ENCODE results near the gene PARN. TPM values are rescaled to one million over a fixed set of nuclear protein-coding genes. Genes with fewer than 3 reads are reported as not detected.

PARN gene
- total and polyA plus RNA-seq, 5 donors: 11.7 to 23.8 (median 20.9) TPM

DNA sequence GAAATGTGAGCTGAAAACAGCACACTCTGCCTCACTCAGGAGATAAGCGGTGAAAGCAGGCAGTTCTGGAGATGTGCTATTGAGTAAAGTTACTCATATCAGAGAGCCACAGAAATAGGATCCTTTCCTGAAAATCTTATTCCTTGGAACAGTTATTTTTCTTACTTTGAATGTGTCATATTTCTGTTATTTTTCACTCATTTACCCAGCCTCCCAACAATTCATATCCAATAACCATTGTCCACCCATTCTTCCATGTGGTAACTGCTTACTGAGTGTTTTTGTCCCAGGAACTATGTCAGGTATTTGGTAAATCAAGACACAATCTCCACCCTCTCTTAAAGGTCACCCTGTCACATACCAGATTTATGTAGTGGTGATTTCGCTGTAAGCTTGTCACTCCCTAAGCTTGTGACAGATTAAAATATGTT lies 144.9 kb downstream of the PARN start:
- Histone ChIP-seq H3K9me3 (ENCODE audit: control insufficient read depth, low read length) (no peaks in the 10 kb centered on the region), H3K27ac (ENCODE audit: low read length) (no peak overlapping the region), H3K27me3 (ENCODE audit: control insufficient read depth, insufficient read depth) (no peaks in the 10 kb centered on the region), H3K4me1 (ENCODE audit: control insufficient read depth, insufficient read depth, low read length) (peaks cover 3% of the 10 kb centered on the region), H3K4me3 (ENCODE audit: low read length) (no peak overlapping the region)
- intact Hi-C loops (cut with DNase I): loop anchor here in 1 of 4 donors (5.0 kb wide), 1 partner anchor 183 kb away; no protein-coding TSS in a partner anchor
- DNase-seq: no peak
- no peak for ATAC-seq
- WGBS: 85% methylated on average over 2 of the region's 2 CpGs

DNA sequence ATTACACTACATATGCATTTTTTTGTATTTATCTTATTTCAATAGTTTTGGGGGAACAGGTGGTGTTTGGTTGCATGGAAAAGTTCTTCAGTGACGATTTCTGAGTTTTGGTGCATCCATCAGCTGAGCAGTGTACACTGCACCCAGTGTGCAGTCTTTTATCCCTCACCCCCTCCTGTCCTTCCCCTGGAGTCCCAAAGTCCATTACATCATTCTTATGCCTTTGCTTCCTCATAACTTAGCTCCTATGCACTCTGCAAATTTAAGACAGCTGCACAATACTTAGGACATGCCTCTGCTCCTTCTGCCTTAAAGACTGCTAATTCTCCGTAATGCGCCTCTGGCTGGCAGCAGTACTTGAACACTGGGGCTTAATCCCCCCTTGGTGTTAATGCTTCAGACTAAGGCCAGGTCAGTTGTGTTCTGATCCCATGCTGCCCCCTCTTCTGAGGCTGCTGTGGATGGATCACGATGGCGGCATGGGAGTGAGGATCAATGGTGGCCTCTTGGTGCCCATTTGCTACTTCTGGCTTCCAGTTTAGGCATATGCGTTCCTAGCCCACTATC lies 146.2 kb downstream of the PARN start:
- 97% methylated on average over 6 of the region's 6 CpGs for WGBS
- peaks cover 3% of the 10 kb centered on the region for H3K4me1 ChIP-seq (ENCODE audit: control insufficient read depth, insufficient read depth, low read length)
- ATAC-seq: no peak
- no peaks in the 10 kb centered on the region for H3K27me3 ChIP-seq (ENCODE audit: control insufficient read depth, insufficient read depth)
- intact Hi-C loops (cut with DNase I): no loop called here
- no peaks in the 10 kb centered on the region for H3K9me3 ChIP-seq (ENCODE audit: control insufficient read depth, low read length)
- no peak overlapping the region for H3K27ac ChIP-seq (ENCODE audit: low read length)
- H3K4me3 ChIP-seq (ENCODE audit: low read length): no peak overlapping the region
- DNase-seq: no peak

DNA sequence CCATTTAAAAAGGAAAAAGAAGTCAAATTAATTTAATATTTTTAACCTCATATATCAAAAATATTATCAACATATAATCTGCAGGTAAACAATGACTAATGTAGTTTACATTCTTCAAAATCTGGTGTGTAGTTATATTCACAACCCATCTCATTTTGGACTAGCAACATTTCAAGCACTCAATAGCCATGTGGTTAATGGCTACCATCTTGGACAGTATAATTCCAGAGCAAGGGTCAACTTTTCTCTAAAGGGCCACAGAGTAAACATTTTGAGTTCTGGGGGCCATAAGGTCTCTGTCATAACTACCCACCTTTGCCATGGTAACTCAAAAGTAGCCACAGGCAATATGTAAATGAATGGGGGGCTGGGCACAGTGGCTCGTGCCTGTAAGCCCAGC lies 153.9 kb downstream of the PARN start:
- no peak overlapping the region for H3K4me3 ChIP-seq (ENCODE audit: low read length)
- H3K27ac ChIP-seq (ENCODE audit: low read length): no peak overlapping the region
- H3K27me3 ChIP-seq (ENCODE audit: control insufficient read depth, insufficient read depth): no peaks in the 10 kb centered on the region
- H3K9me3 ChIP-seq (ENCODE audit: control insufficient read depth, low read length): no peaks in the 10 kb centered on the region
- DNase-seq: no peak
- 91% methylated on average over 1 of the region's 1 CpG for WGBS
- intact Hi-C loops (cut with DNase I): no loop called here
- no peaks in the 10 kb centered on the region for H3K4me1 ChIP-seq (ENCODE audit: control insufficient read depth, insufficient read depth, low read length)
- no peak for ATAC-seq

DNA sequence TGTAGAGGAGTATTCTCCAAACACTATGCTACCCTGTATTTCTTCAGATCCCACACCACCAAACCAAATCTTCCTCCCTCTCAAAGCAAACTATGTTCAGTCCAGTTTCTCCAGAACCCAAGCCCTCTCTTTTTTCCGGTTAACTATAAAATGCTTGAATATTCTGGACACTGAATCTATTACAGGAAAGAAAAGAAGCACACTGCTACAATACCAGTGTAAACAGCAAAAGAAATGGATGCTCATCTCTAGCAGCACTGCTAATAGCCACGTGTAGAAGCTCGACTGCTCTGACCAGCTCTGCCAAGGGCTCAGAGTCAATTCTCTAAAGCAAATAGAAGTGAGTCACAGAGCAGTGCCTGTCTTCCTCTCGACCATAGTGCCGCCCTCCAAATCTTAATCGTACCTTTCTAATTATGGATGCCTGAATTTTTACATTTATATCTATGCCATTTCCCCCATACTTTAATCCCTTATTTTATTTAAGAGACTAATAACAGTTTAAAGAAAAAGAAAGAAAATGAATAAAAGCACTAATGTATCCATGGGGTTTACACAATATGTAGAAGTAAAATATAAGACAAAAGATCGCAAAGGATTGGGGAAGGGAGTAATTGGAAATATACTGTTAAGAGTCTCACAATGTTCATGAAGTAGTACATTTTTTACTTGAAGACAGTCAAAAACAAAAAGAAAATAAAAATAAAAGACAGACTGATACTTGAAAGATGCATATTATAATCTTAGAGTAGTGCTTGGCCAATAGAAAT lies 154.5 kb downstream of the PARN start:
- Histone ChIP-seq H3K9me3 (ENCODE audit: control insufficient read depth, low read length) (no peaks in the 10 kb centered on the region), H3K4me3 (ENCODE audit: low read length) (no peak overlapping the region), H3K27ac (ENCODE audit: low read length) (no peak overlapping the region), H3K4me1 (ENCODE audit: control insufficient read depth, insufficient read depth, low read length) (no peaks in the 10 kb centered on the region), H3K27me3 (ENCODE audit: control insufficient read depth, insufficient read depth) (no peaks in the 10 kb centered on the region)
- no peak for DNase-seq
- 91% methylated on average over 7 of the region's 7 CpGs for WGBS
- ATAC-seq: no peak
- intact Hi-C loops (cut with DNase I): no loop called here

DNA sequence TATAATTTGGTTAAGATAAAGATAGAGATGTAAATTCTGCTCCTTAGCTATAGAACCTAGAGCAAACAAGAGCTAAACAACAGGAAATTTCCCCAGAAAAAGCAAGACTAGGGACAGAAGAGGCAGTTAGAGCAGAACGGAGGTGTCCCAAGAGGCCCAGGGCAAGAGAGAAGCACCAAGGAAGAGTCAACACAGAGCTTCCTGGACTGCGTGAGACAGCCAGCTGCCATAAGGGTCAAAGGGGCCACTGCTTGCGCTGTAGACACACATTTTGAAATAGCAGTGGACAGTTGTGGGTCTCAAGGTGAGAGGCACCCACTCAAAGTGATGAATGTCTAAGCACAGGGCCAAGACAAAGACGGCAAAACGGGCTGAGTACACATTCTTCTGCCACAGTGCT lies 156.6 kb downstream of the PARN start:
- H3K9me3 ChIP-seq (ENCODE audit: control insufficient read depth, low read length): no peaks in the 10 kb centered on the region

DNA sequence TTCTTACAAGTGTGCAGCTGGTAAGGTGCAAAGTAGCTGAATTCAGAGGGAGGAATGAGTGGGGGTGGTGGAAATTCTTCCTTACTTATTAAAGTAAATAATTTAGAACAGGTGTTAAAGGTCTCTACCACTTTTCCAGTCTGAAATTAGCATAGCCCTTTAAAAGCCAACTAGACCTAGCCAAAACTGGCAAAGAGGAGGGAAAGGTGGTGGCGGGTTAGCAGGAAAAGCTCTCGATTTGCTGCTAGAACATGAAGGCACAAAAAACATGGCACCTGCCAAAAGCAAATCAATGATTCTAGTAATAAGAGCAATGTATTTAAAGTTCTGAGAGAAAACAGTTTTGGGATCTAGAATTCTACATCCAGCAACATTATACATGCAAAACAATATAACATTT lies 157.7 kb downstream of the PARN start:
- no peak overlapping the region for H3K4me3 ChIP-seq (ENCODE audit: low read length)
- 95% methylated on average over 2 of the region's 2 CpGs for WGBS
- no peaks in the 10 kb centered on the region for H3K9me3 ChIP-seq (ENCODE audit: control insufficient read depth, low read length)
- no peak overlapping the region for H3K27ac ChIP-seq (ENCODE audit: low read length)
- intact Hi-C loops (cut with DNase I): no loop called here
- no peaks in the 10 kb centered on the region for H3K4me1 ChIP-seq (ENCODE audit: control insufficient read depth, insufficient read depth, low read length)
- DNase-seq (no peak), ATAC-seq (no peak)
- no peaks in the 10 kb centered on the region for H3K27me3 ChIP-seq (ENCODE audit: control insufficient read depth, insufficient read depth)

More for the DNA sequence above, 156.6 kb downstream of the PARN start:
- Histone ChIP-seq H3K4me3 (ENCODE audit: low read length) (no peak overlapping the region), H3K27ac (ENCODE audit: low read length) (no peak overlapping the region), H3K4me1 (ENCODE audit: control insufficient read depth, insufficient read depth, low read length) (no peaks in the 10 kb centered on the region), H3K27me3 (ENCODE audit: control insufficient read depth, insufficient read depth) (no peaks in the 10 kb centered on the region)
- ATAC-seq: no peak
- intact Hi-C loops (cut with DNase I): no loop called here
- DNase-seq: no peak
- WGBS: 92% methylated on average over 5 of the region's 5 CpGs

DNA sequence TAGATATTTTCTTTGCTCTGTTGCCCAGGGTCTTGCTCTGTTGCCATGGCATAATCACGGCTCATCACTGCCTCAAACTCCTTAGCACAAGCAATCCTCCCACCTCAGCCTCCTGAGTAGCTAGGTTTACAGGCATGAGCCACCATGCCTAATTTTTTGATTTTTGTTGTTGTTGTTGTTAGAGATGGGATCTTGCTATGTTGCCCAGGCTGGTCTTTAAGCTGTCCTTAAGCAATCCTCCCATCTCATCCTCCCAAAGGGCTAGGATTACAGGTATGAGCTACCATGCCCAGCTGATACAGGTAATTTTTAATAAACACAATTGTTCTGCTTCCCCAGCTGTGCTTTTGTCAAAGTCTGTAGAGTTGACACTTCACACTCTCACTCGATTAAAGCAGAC lies 159.3 kb downstream of the PARN start:
- DNase-seq: no peak
- Histone ChIP-seq H3K9me3 (ENCODE audit: control insufficient read depth, low read length) (no peaks in the 10 kb centered on the region), H3K4me3 (ENCODE audit: low read length) (no peak overlapping the region), H3K4me1 (ENCODE audit: control insufficient read depth, insufficient read depth, low read length) (no peaks in the 10 kb centered on the region), H3K27me3 (ENCODE audit: control insufficient read depth, insufficient read depth) (no peaks in the 10 kb centered on the region), H3K27ac (ENCODE audit: low read length) (no peak overlapping the region)
- WGBS: 94% methylated on average over 2 of the region's 2 CpGs
- no peak for ATAC-seq
- intact Hi-C loops (cut with DNase I): no loop called here

DNA sequence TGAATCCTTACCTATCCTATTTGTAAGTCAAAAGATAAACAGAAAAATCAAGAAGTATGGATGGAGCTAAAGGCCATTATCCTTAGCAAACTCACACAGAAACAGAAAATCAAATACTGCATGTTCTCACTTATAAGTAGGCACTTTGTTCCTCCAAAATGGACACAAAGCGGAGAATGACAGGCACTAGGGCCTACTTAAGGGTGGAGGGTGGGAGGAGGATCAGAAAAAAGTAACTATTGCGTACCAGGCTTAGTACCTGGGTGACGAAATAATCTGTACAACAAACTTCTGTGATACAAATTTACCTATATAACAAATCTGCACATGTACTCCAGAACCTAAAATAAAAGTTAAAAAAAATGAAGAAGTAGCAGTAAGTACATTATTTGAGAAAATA lies 164.3 kb downstream of the PARN start:
- intact Hi-C loops (cut with DNase I): no loop called here
- ATAC-seq: no peak
- no peak overlapping the region for H3K27ac ChIP-seq (ENCODE audit: low read length)
- 98% methylated on average over 3 of the region's 3 CpGs for WGBS
- no peaks in the 10 kb centered on the region for H3K4me1 ChIP-seq (ENCODE audit: control insufficient read depth, insufficient read depth, low read length)
- no peaks in the 10 kb centered on the region for H3K27me3 ChIP-seq (ENCODE audit: control insufficient read depth, insufficient read depth)
- no peak for DNase-seq
- no peaks in the 10 kb centered on the region for H3K9me3 ChIP-seq (ENCODE audit: control insufficient read depth, low read length)
- no peak overlapping the region for H3K4me3 ChIP-seq (ENCODE audit: low read length)

DNA sequence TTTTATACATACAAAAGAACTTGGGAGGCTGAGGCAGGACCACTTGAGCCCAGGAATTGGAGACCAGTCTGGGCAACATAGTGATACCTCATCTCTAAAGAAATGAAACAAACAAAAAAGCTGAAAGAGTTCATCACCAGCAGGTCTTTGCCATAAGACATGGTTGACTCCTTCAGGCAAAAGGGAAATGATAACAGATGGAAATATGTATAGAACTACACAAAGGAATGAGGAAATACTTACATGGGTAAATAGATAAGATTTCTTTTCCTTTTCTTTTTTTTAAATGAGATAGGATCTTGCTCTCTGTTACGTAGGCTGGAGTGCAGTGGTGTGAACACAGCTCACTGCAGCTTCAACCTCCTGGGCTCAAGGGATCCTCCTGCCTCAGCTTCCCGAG lies 165.3 kb downstream of the PARN start:
- no peak overlapping the region for H3K27ac ChIP-seq (ENCODE audit: low read length)
- intact Hi-C loops (cut with DNase I): no loop called here
- 96% methylated on average over 2 of the region's 2 CpGs for whole genome bisulfite sequencing
- no peak for DNase-seq
- H3K4me3 ChIP-seq (ENCODE audit: low read length): no peak overlapping the region
- ATAC-seq: no peak
- H3K9me3 ChIP-seq (ENCODE audit: control insufficient read depth, low read length): no peaks in the 10 kb centered on the region
- no peaks in the 10 kb centered on the region for H3K4me1 ChIP-seq (ENCODE audit: control insufficient read depth, insufficient read depth, low read length)
- H3K27me3 ChIP-seq (ENCODE audit: control insufficient read depth, insufficient read depth): no peaks in the 10 kb centered on the region

DNA sequence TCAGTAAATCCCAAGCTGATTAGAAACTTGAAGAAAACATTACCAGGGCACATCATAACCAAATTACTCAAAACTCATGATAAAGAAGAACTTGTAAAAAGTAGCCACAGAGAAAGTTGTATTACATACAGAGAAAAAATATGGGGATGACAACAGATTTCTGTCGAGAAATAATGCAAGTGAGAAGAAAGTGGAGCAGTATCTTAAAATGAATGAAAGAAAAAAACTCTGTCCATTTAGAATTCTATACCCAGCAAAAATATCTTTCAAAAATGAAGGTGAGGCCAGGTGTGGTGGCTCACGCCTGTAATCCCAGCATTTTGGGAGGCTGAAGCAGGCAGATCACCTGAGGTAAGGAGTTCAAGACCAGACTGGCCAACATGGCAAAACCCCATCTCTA lies 165.9 kb downstream of the PARN start:
- 98% methylated on average over 2 of the region's 2 CpGs for WGBS
- Histone ChIP-seq H3K27me3 (ENCODE audit: control insufficient read depth, insufficient read depth) (no peaks in the 10 kb centered on the region), H3K9me3 (ENCODE audit: control insufficient read depth, low read length) (no peaks in the 10 kb centered on the region), H3K27ac (ENCODE audit: low read length) (no peak overlapping the region), H3K4me3 (ENCODE audit: low read length) (no peak overlapping the region), H3K4me1 (ENCODE audit: control insufficient read depth, insufficient read depth, low read length) (no peaks in the 10 kb centered on the region)
- intact Hi-C loops (cut with DNase I): no loop called here
- ATAC-seq (no peak), DNase-seq (no peak)

DNA sequence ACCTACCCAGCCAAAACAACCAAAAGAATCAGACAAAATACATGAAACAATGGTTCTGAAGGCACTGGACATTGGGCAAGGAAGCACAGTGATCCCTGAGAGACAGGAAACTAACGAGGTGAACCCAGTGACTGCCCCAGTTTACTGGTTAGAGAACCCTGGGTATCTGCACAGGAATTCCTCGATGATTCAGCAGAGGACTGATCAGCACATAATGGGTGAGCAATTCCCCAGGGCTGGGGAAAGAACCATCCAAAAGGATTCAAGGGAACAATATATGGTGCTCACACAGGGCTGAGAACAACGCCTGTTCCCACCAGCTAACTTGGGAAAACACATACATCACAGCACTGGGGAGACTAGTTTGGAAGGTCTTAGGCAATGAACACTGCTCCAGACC lies 167.2 kb downstream of the PARN start:
- H3K27ac ChIP-seq (ENCODE audit: low read length): no peak overlapping the region
- ATAC-seq (no peak), DNase-seq (no peak)
- H3K27me3 ChIP-seq (ENCODE audit: control insufficient read depth, insufficient read depth): no peaks in the 10 kb centered on the region
- H3K9me3 ChIP-seq (ENCODE audit: control insufficient read depth, low read length): no peaks in the 10 kb centered on the region
- H3K4me1 ChIP-seq (ENCODE audit: control insufficient read depth, insufficient read depth, low read length): no peaks in the 10 kb centered on the region
- H3K4me3 ChIP-seq (ENCODE audit: low read length): no peak overlapping the region
- 97% methylated on average over 3 of the region's 3 CpGs for WGBS
- intact Hi-C loops (cut with DNase I): no loop called here
